Endothelial cell of umbilical vein (primary cell): Measurements from ENCODE around the gene RYR2. TPM values are rescaled to one million over a fixed set of nuclear protein-coding genes. Genes with fewer than 3 reads are reported as not detected.
A peak's percentile ranks its signal among the peaks of the same experiment; 100 is the strongest.
"Not testable (repeated sequence)": the region's sequence is repeated elsewhere in the genome, so short reads cannot be mapped to it uniquely, and the experiment has no call there.

Experiments
- BruUV-seq: library from RNA; stranded (reverse); fragments of 400-500 nt; replicated peaks from 2 replicates; lab custom pipeline; 2021; lab: Mats Ljungman, UMichigan
- CTCF ChIA-PET: fragments of 300-600, 350-600 bp; sonication (Branson Sonifier 250); formaldehyde crosslinking; loops from one replicate; lab custom pipeline; 2021; ENCODE audit warnings: antibody characterized with exemption, inconsistent platforms; lab: Charles Lee
- POLR2A ChIA-PET: fragments of 300-600, 350-600 bp; sonication (Branson Sonifier 250); formaldehyde crosslinking; loops from one replicate; lab custom pipeline; 2021; ENCODE audit warnings: antibody characterized with exemption, inconsistent platforms; lab: Charles Lee
- DNase-seq: peaks from one replicate; pipeline ENCODE4 v3.0.0-alpha.2; 2011; ENCODE audit warnings: low read depth, low spot score
- FAIRE-seq: peaks from 2 replicates; lab custom pipeline; 2011; peaks lifted over from hg19 to GRCh38; lab: Jason Lieb, UNC
- H2AFZ ChIP-seq: 2 replicates; pipeline ENCODE4 v1.6.0; 2012; ENCODE audit warnings: low read depth, low read length, control low read depth, inconsistent platforms
- H3K27ac ChIP-seq: 2 replicates; pipeline ENCODE4 v1.5.1; 2011; ENCODE audit warnings: low read depth, mild to moderate bottlenecking, control low read depth, low read length, moderate library complexity; ENCODE audit not compliant: insufficient read depth
- H3K27me3 ChIP-seq, 2 experiments: 2 replicates each; pipeline versions ENCODE4 v1.6.0 to v1.6.1; 2011; ENCODE audit warnings: low read length in 2 of 2, mixed read lengths in 1 of 2; ENCODE audit not compliant: control insufficient read depth in 2 of 2, insufficient read depth in 2 of 2
- H3K36me3 ChIP-seq, 2 experiments: 2 replicates in 1 of 2; 3 replicates in 1 of 2; pipeline ENCODE4 v1.5.1; 2011; ENCODE audit warnings: low read length in 2 of 2, mild to moderate bottlenecking in 1 of 2, moderate library complexity in 1 of 2; ENCODE audit not compliant: control insufficient read depth in 2 of 2, insufficient read depth in 2 of 2; ENCODE audit errors: extremely low read depth in 1 of 2
- H3K4me1 ChIP-seq: 3 replicates; pipeline ENCODE4 v1.5.1; 2011; ENCODE audit warnings: mild to moderate bottlenecking, low read length; ENCODE audit not compliant: control insufficient read depth, insufficient read depth; ENCODE audit errors: extremely low read depth
- H3K4me2 ChIP-seq: 2 replicates; pipeline ENCODE4 v1.6.1; 2011; ENCODE audit warnings: low read length, control low read depth, mixed read lengths; ENCODE audit not compliant: insufficient read depth
- H3K4me3 ChIP-seq, 3 experiments: fragments of 200-600 bp in 1 of 3; sonication (generic), shearing (Covaris generic) in 1 of 3; replicated peaks in 1 of 3; 2 replicates each; pipeline ENCODE4 v1.5.1; 2011 to 2016; ENCODE audit warnings: control low read depth in 3 of 3, low read length in 3 of 3, mild to moderate bottlenecking in 2 of 3, inconsistent platforms in 1 of 3, low read depth in 1 of 3, moderate library complexity in 1 of 3; ENCODE audit not compliant: insufficient read depth in 1 of 3
- H3K79me2 ChIP-seq: 2 replicates; pipeline ENCODE4 v1.6.0; 2012; ENCODE audit warnings: low read length, inconsistent platforms; ENCODE audit not compliant: control insufficient read depth, insufficient read depth
- H3K9ac ChIP-seq: replicated peaks from 2 replicates; pipeline ENCODE3; 2011; ENCODE audit warnings: low read length, control low read depth; ENCODE audit not compliant: insufficient read depth; ENCODE audit errors: extremely low read depth
- H3K9me1 ChIP-seq: replicated peaks from 3 replicates; pipeline ENCODE4 v1.6.0; 2011; ENCODE audit warnings: mild to moderate bottlenecking, low read length; ENCODE audit not compliant: control insufficient read depth, insufficient read depth; ENCODE audit errors: extremely low read depth
- H3K9me3 ChIP-seq: replicated peaks from 2 replicates; pipeline ENCODE4 v1.5.1; 2012; ENCODE audit warnings: low read length, inconsistent platforms; ENCODE audit not compliant: control insufficient read depth, insufficient read depth
- H4K20me1 ChIP-seq: replicated peaks from 2 replicates; pipeline ENCODE3; 2011; ENCODE audit warnings: mild to moderate bottlenecking, low read length; ENCODE audit not compliant: control insufficient read depth, insufficient read depth; ENCODE audit errors: extremely low read depth
- EZH2 ChIP-seq: IDR thresholded peaks from 2 replicates; pipeline ENCODE4 v1.6.1; 2012; ENCODE audit warnings: borderline replicate concordance, low read depth, mild to moderate bottlenecking, moderate library complexity, low read length, inconsistent platforms; ENCODE audit not compliant: severe bottlenecking
- FOS ChIP-seq: IDR thresholded peaks from 2 replicates; pipeline ENCODE4 v1.6.1; 2011; ENCODE audit warnings: mild to moderate bottlenecking, low read length, moderate library complexity, borderline replicate concordance; ENCODE audit not compliant: insufficient read depth
- GATA2 ChIP-seq: IDR thresholded peaks from 2 replicates; pipeline ENCODE4 v1.7.0; 2011; ENCODE audit warnings: low read depth, mild to moderate bottlenecking, moderate library complexity, mixed read lengths, low read length; ENCODE audit not compliant: insufficient read length, insufficient read depth
- JUN ChIP-seq: IDR thresholded peaks from 2 replicates; pipeline ENCODE4 v1.6.1; 2011; ENCODE audit warnings: borderline replicate concordance, low read depth; ENCODE audit not compliant: insufficient read length, insufficient read depth
- MYC ChIP-seq: IDR thresholded peaks from one replicate; pipeline ENCODE4 v1.6.1; 2011; ENCODE audit warnings: mild to moderate bottlenecking, low read depth, low read length
- POLR2A ChIP-seq: IDR thresholded peaks from 2 replicates; pipeline ENCODE4 v1.6.1; 2012; ENCODE audit warnings: low read depth, mild to moderate bottlenecking, control low read depth, low read length
- POLR2AphosphoS5 ChIP-seq: IDR thresholded peaks from 2 replicates; pipeline ENCODE4 v1.6.1; 2012; ENCODE audit warnings: low read depth, mild to moderate bottlenecking, control low read depth, low read length, moderate library complexity; ENCODE audit not compliant: insufficient read depth
- dilution Hi-C: fragments of 300-500 bp; cut with MboI; formaldehyde crosslinking; loops from one replicate; pipeline ENCODE4 v1.15.0; 2019; ENCODE audit warnings: low sequenced_read_pairs; ENCODE audit not compliant: extremely low pct_ligation_motif_present
- intact Hi-C: fragments of 100-400 bp; cut with micrococcal nuclease; formaldehyde crosslinking; loops from one replicate; pipeline ENCODE4 v1.10.0; 2022
- polyA plus RNA-seq, 4 experiments: library from polyadenylated mRNA; depleted of rRNA in 3 of 4; stranded (reverse) in 3 of 4; unstranded in 1 of 4; fragments of >200 nt; gene quantifications; 2 replicates each; pipeline versions ENCODE4 v1.2.1 to v1.2.3, GENCODE V29; 2011 to 2012; ENCODE audit warnings: missing spikeins in 1 of 4
- total RNA-seq: library from RNA; stranded (reverse); gene quantifications from 2 replicates; pipeline ENCODE4 v1.2.3, GENCODE V29; 2021
- TF ChIP-seq, protein P1 (sequence below), 2 donors: IDR thresholded peaks; 1 replicate in 1 of 2; 2 replicates in 1 of 2; pipeline ENCODE4 v1.5.1; 2011; ENCODE audit warnings: low read length in 2 of 2, mild to moderate bottlenecking in 2 of 2, moderate library complexity in 2 of 2, control low read depth in 1 of 2, inconsistent platforms in 1 of 2, low read depth in 1 of 2; ENCODE audit not compliant: insufficient read depth in 1 of 2; ENCODE audit errors: extremely low read depth in 1 of 2
- TF ChIP-seq, protein P2 (sequence below): IDR thresholded peaks from 2 replicates; pipeline ENCODE4 v1.6.1; 2011; ENCODE audit not compliant: insufficient read depth, insufficient read length

The RYR2 gene
- total and polyA plus RNA-seq, 2 donors (not counting 3 experiments of a cell fraction or from before 2014, with no cell fraction given), result not detected

DNA sequence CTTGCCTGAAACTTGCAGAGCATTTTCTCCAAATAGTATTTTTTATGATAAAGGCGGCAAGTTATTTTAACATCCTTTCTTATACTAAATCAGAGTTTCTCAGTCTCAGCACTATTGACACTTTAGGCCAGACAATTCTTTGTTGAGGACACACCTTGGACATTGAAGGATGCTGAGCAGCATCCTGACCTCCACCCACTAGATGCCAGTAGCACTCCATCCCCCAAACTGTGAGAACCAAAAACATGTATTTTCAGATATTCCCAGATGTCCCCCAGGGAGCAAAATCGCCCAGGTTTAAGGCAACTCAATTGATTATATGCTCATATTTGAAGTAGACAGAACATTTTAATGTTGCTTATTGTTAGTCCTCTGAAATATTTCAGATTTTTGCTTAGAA lies 549.4 kb downstream of the RYR2 start:
- H3K4me3 ChIP-seq, result no peak overlapping the region
- no peak overlapping the region for H3K9ac ChIP-seq
- FAIRE-seq (no peak), DNase-seq (no peak)
- H2AFZ ChIP-seq, result no peak overlapping the region
- ChIA-PET CTCF (no interaction called here), POLR2A (no interaction called here)
- H3K9me3 ChIP-seq, result no peaks in the 10 kb centered on the region
- no peaks in the 10 kb centered on the region for H3K4me1 ChIP-seq
- H3K27ac ChIP-seq, result no peak overlapping the region
- BruUV-seq, result no TSS peak
- no peak overlapping the region for H3K4me2 ChIP-seq
- intact Hi-C loops (no loop called here), dilution Hi-C loops (no loop called here)
- H3K79me2 ChIP-seq, result no peaks in the 10 kb centered on the region
- no peaks in the 10 kb centered on the region for H4K20me1 ChIP-seq
- no peaks in the 10 kb centered on the region for H3K9me1 ChIP-seq
- no peaks in the 10 kb centered on the region for H3K36me3 ChIP-seq
- H3K27me3 ChIP-seq, result no peaks in the 10 kb centered on the region
- TF ChIP-seq POLR2A, result no peak
- no peak for TF ChIP-seq FOS
- TF ChIP-seq, protein P1, sequence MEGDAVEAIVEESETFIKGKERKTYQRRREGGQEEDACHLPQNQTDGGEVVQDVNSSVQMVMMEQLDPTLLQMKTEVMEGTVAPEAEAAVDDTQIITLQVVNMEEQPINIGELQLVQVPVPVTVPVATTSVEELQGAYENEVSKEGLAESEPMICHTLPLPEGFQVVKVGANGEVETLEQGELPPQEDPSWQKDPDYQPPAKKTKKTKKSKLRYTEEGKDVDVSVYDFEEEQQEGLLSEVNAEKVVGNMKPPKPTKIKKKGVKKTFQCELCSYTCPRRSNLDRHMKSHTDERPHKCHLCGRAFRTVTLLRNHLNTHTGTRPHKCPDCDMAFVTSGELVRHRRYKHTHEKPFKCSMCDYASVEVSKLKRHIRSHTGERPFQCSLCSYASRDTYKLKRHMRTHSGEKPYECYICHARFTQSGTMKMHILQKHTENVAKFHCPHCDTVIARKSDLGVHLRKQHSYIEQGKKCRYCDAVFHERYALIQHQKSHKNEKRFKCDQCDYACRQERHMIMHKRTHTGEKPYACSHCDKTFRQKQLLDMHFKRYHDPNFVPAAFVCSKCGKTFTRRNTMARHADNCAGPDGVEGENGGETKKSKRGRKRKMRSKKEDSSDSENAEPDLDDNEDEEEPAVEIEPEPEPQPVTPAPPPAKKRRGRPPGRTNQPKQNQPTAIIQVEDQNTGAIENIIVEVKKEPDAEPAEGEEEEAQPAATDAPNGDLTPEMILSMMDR (IDR thresholded peaks at IDR 0.05; ENCODE audit: extremely low read depth in 1 of 2, insufficient read depth in 1 of 2, low read depth in 1 of 2, low read length in 2 of 2), result no peak
- no peak for TF ChIP-seq EZH2
- TF ChIP-seq MYC, result no peak
- TF ChIP-seq GATA2, result no peak
- TF ChIP-seq, protein P2, sequence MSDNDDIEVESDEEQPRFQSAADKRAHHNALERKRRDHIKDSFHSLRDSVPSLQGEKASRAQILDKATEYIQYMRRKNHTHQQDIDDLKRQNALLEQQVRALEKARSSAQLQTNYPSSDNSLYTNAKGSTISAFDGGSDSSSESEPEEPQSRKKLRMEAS, result no peak
- TF ChIP-seq JUN, result no peak
- no peak for TF ChIP-seq POLR2AphosphoS5

DNA sequence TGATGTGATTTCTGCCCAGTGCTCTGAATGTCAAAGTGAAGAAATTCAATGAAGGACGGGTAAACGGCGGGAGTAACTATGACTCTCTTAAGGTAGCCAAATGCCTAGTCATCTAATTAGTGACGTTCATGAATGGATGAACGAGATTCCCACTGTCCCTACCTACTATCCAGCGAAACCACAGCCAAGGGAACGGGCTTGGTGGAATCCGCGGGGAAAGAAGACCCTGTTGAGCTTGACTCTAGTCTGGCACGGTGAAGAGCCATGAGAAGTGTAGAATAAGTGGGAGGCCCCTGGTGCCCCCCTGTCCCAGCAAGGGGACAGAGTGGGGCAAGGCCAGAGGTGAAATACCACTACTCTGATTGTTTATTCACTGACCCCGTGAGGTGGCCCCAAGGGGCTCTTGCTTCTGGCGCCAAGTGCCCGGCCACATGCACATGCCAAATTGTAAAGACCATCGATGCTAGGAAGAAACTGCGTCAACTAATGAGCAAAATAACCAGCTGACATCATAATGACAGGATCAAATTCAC lies 561.1 kb downstream of the RYR2 start:
- H3K4me3 ChIP-seq, H3K27me3 ChIP-seq, H2AFZ ChIP-seq, H3K9me3 ChIP-seq, H3K9ac ChIP-seq, H3K79me2 ChIP-seq, intact Hi-C loops, dilution Hi-C loops, H3K27ac ChIP-seq, H3K9me1 ChIP-seq, H3K36me3 ChIP-seq, H4K20me1 ChIP-seq, H3K4me1 ChIP-seq, FAIRE-seq, H3K4me2 ChIP-seq, BruUV-seq, POLR2A ChIA-PET, CTCF ChIA-PET: not testable (repeated sequence)
- DNase-seq, result peak; percentile 1
